IMR-90 (cell line): Measurements from ENCODE around the gene TMEM40.

Experiments used
- CTCF ChIP-seq: conservative IDR thresholded peaks from 2 replicates; pipeline ENCODE4 v1.5.1; 2012; ENCODE audit warnings: mild to moderate bottlenecking, low read depth, low read length, improper control_type of control experiment
- MXI1 ChIP-seq: IDR thresholded peaks from 2 replicates; pipeline ENCODE4 v1.6.1; 2012; ENCODE audit warnings: low read depth, mild to moderate bottlenecking, low read length, moderate library complexity, borderline replicate concordance

GRCh38 chr3:12759693-12760565 lies 870 bp upstream of the TMEM40 start:
- TF ChIP-seq MXI1 (no peak), CTCF (no peak)
